HG02938 (cell line): ENCODE results near the gene ATP5MG.
"Not testable (repeated sequence)": the region's sequence is repeated elsewhere in the genome, so short reads cannot be mapped to it uniquely, and the experiment has no call there.

ENCODE experiments used
- ATAC-seq: cut with Tn5 transposase; IDR thresholded peaks from one replicate; pipeline ENCODE4 v1.9.1; 2021; ENCODE audit warnings: mild to moderate bottlenecking, moderate library complexity; ENCODE audit not compliant: unreplicated experiment

The ATP5MG gene

DNA sequence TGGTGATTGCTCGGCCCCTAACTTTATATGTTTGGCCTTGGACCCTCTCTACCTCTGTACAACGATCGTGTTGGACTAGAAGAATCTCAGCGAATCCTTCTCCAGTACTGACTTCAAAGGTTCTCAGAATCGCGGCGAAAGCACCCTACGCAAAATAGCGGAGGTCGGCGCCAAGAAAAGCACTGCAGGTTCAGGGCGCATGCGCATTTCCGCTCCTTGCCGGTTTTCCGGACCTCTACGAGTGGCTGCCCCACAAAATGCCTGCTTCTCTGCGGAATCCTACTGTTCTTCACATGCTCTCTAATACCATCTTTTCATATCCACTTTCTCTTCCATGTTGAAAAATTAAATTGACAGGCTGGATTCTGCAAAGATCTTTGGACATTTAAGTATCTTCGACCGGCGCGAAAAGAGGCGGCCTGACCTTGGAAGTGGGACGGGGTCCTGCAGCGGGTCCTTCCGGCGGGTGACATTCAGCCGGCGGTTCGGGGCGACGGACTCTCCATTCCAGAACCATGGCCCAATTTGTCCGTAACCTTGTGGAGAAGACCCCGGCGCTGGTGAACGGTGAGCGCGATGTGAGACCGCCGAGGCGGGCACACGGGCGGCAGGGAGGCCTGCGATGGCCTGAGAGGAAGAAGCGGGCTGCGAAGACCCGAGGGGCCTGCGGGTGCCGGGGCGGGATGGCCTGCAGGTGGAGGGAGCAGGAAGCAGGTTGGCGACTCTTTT, at the start of gene ATP5MG:
TSS of gene ATP5MG (plus strand) at position 456 of the 729 bp plus-strand sequence. CDS start at position 516, 60 bp downstream.
- ATAC-seq, result peak; percentile 51

- no peak for ATAC-seq
These were observed 48.2 kb upstream of the ATP5MG start for GRCh38 chr11:118353084-118353710.

GRCh38 chr11:118358071-118358470, 43.3 kb upstream of the ATP5MG start:
- no peak for ATAC-seq

- ATAC-seq, result peak; percentile 80
These were observed 42.0 kb upstream of the ATP5MG start, which contains the start of gene UBE4A for GRCh38 chr11:118359295-118359958. UBE4A (plus strand) TSS chr11:118359600; CDS start chr11:118365081, 5,481 bp downstream.

GRCh38 chr11:118364956-118365615, 36.3 kb upstream of the ATP5MG start:
- ATAC-seq, result no peak

DNA sequence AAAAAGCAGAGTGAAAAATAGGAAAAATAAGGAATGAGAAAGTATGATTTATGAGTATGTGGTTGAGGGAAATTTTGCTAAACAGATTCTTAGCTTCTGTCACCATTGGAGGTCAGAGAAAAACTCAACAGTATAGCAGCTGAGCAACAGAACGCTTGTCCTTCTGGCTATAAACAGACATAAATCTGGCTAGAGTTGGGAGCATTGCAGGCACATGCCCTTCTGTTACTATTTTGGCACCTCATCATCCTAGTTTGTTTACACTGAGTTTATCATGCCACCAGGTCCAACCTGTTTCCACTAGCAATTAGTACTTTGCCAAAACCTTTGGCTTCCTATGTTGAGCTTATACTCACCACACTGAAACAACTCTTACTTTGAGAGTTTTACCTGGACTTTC, 35.1 kb upstream of the ATP5MG start:
- ATAC-seq, result no peak

DNA sequence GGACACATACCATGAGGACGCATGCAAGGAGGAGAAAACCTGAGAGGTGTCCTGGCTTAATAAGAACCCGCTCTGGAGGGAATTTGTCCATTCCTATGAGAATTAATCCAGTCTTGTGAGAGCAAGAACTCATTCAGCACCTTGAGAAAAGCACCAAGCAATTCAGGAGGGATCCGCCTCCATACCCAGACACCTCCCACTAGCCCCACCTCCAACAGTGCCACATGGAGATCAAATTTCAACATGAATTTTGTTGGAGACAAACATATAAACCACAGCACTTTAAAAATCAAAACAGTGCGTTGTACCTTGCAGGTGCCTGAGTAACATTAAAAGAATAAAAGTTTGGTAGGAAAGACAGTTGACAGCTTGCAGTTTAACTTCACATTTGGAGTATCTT, 30.6 kb upstream of the ATP5MG start:
- no peak for ATAC-seq

DNA sequence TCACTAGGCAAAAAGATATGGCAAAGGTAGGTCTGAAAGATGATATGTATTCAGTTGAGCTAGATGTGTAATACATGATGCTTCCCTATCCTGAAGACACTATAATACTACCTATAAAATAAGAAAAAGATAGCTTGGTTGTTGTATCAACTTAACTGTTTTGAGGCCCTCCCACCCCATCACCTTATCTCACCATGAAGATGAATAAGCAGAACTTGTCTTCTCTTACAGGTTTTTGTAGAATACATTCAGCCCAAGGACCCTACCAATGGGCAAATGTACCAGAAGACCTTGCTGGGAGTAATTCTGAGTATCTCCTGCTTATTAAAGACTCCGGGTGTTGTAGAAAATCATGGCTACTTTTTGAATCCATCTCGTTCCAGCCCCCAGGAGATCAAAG, 28.1 kb upstream of the ATP5MG start:
- ATAC-seq, result no peak

DNA sequence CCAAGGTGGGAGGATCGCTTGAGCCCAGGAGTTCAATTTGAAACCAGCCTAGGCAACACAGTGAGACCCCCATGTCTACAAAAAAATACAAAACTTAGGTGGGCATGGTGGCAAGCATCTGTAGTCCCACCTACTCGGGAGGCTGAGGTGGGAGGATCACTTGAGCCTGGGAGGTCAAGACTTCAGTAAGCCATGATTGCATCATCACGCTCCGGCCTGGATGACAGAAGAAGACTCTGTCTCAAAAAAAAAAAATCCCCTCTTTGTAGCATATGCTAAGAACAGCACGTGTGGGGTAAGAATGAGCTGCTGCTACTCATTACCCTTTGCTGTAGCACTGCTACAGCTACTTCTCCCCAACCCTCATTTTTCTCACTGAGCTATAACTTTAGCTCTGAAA, 27.5 kb upstream of the ATP5MG start:
- no peak for ATAC-seq

DNA sequence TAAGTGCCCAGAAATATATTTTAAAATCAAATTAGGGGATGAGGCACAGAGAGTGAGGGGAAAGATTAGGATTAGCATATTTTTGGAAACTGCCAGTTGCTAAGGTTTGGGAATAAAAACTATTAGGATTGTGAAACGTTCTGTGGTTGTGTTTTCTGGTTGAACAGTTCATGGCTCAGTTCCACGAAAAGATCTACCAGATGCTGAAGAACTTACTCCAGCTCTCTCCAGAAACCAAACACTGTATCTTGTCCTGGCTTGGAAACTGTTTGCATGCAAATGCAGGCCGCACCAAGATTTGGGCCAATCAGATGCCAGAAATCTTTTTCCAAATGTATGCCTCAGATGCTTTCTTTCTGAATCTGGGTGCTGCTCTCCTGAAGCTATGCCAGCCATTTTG, 26.7 kb upstream of the ATP5MG start:
- no peak for ATAC-seq

DNA sequence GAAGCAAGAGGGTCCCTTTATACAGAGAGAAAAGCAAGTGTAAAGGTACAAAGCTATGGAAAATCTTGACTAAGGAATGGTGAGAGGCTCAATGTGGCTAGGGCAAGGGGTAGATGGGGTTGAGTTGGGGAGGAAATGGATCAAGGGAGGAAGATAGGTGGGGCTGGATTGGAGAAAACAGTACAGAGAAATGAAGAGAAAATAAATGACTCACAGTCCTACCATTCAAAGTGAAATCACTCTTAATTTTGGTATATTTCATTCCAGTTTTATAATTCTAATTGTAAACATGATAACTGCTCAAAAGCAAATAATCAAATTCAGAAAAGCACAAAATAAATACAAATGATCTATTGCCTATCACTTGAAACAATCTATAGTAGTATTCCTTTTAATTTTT, 25.4 kb upstream of the ATP5MG start:
- ATAC-seq, result no peak

- no peak for ATAC-seq
These were observed 21.9 kb upstream of the ATP5MG start for GRCh38 chr11:118379497-118379896.

- no peak for ATAC-seq
These were observed 20.8 kb upstream of the ATP5MG start for GRCh38 chr11:118380571-118380970.

DNA sequence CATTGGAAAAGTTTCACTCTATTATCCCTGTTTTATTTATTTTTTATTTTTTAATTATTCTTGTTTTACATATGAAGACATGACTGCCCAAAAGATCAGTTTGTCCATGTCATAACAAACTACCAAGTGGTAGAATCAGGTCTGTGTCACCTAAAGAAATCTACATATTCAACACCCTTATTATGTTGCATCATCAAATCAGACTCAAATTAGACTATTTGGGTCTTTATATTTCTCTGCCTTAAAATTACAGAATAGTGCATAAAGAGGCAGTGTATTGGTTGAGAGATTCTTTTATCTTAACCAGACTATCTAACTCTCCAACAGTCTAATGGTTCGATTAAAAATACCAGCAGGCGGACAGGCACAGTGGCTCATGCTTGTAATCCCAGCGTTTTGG, 18.5 kb upstream of the ATP5MG start:
- no peak for ATAC-seq

GRCh38 chr11:118383657-118384056, 17.7 kb upstream of the ATP5MG start:
- ATAC-seq, result no peak

DNA sequence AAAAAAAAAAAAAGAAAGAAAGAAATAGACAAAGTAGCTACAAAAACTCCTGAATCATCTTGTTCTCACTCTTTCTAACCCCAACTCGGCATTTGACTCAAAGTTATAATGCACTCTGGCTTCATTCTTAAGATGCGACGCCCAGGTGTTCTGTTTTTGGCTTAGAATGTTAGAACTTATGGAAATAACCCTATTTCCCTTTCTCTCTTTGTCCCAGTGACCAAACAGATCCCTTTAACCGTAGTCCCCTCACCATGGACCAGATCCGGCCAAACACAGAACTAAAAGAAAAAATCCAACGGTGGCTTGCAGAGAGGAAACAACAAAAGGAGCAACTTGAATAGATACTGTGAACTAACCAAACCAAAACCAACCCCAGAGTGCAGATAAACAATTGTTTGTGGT, 5.3 kb upstream of the ATP5MG start:
- no peak for ATAC-seq

GRCh38 chr11:118397448-118397847, 4.0 kb upstream of the ATP5MG start:
- no peak for ATAC-seq

GRCh38 chr11:118398791-118399559, 2.4 kb upstream of the ATP5MG start:
- ATAC-seq, result no peak

DNA sequence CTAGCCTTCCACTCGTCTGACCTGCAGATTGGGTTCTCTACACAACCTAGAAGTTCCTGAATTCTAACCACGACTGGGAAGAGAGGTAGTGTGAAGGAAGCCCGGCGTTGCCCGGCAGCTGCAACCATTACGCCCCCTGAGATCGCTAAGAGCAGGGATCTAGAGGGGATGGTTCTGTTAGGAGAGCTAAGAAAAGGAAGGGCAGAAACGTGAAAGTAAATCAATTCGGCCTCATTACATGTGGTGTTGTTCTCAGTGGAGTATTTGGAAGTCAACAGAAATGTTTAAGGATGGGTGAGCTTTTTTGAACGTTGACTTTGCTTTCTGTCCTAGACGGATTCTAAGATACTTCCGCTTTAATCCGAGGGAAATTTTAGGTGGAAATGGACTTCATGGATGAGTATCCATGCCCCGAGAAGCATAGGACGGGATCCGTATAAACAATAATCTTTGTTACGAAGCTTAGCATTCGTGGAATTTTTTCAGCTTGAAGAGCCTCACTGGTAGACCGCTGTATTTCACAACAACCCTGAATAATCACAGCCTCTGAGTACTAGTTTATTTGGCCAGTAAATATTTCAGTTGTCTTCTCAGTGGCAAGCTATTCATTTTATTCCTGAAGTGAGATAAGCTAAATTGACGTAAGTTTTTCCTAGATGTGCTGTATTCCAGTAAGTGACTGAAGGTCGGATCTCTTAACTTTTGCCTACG, 629 bp downstream of the ATP5MG start:
- no peak for ATAC-seq

GRCh38 chr11:118402594-118402993, 1.2 kb downstream of the ATP5MG start:
- not testable (repeated sequence) for ATAC-seq
